Neural cell (in vitro differentiated cells): ENCODE data around the gene DNAJC11.

Experiments used
- CTCF ChIP-seq: fragments of 450-650 bp; IDR thresholded peaks from 2 replicates; pipeline ENCODE4 v1.5.1; 2014; ENCODE audit warnings: antibody characterized with exemption, mild to moderate bottlenecking, moderate library complexity; ENCODE audit not compliant: poor library complexity, severe bottlenecking
- POLR2AphosphoS5 ChIP-seq: IDR thresholded peaks from 2 replicates; pipeline ENCODE4 v1.6.1; 2012
- TF ChIP-seq, protein P1 (sequence below): IDR thresholded peaks from 2 replicates; pipeline ENCODE4 v1.6.1; 2012; ENCODE audit warnings: borderline replicate concordance

DNA sequence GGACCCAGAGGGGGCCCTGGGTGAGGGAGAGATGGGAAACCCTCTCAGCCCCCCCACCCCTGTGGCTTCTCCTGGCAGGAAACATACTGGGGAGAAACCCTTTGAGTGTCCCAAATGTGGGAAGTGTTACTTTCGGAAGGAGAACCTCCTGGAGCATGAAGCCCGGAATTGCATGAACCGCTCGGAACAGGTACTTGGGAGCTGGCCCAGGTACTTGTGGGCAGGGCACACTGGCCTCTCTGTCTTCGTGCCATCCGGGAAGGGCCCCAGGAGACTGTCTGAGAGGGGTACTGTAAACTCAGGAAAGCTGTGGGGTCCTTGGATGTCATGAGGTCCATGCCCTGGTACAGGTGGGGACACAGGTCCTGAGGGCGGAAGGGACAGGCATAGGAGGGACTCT, 115.8 kb downstream of the DNAJC11 start:
- TF ChIP-seq CTCF (no peak), POLR2AphosphoS5 (no peak)
- TF ChIP-seq, protein P1, sequence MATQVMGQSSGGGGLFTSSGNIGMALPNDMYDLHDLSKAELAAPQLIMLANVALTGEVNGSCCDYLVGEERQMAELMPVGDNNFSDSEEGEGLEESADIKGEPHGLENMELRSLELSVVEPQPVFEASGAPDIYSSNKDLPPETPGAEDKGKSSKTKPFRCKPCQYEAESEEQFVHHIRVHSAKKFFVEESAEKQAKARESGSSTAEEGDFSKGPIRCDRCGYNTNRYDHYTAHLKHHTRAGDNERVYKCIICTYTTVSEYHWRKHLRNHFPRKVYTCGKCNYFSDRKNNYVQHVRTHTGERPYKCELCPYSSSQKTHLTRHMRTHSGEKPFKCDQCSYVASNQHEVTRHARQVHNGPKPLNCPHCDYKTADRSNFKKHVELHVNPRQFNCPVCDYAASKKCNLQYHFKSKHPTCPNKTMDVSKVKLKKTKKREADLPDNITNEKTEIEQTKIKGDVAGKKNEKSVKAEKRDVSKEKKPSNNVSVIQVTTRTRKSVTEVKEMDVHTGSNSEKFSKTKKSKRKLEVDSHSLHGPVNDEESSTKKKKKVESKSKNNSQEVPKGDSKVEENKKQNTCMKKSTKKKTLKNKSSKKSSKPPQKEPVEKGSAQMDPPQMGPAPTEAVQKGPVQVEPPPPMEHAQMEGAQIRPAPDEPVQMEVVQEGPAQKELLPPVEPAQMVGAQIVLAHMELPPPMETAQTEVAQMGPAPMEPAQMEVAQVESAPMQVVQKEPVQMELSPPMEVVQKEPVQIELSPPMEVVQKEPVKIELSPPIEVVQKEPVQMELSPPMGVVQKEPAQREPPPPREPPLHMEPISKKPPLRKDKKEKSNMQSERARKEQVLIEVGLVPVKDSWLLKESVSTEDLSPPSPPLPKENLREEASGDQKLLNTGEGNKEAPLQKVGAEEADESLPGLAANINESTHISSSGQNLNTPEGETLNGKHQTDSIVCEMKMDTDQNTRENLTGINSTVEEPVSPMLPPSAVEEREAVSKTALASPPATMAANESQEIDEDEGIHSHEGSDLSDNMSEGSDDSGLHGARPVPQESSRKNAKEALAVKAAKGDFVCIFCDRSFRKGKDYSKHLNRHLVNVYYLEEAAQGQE, result no peak
